Effector memory CD8-positive, alpha-beta T cell (primary cell): ENCODE results near the gene PDZD8.
A peak's percentile ranks its signal among the peaks of the same experiment; 100 is the strongest.

Source experiments
- ATAC-seq: fragments of 150-1000 bp; cut with Tn5 transposase; replicated peaks from 2 replicates; pipeline ENCODE4 v1.10.0; 2021; ENCODE audit warnings: mild to moderate bottlenecking, moderate library complexity
- DNase-seq, 3 experiments: peaks; one replicate each; pipeline ENCODE4 v3.0.0; 2021
- H3K27ac Mint-ChIP-seq, 2 donors: one replicate each; pipeline ENCODE4 v1.8.0; 2022; ENCODE audit warnings: mild to moderate bottlenecking in 2 of 2, mixed read lengths in 2 of 2, moderate library complexity in 2 of 2
- H3K27me3 Mint-ChIP-seq, 2 donors: one replicate each; pipeline ENCODE4 v1.8.0; 2022; ENCODE audit warnings: mixed read lengths in 2 of 2
- H3K36me3 Mint-ChIP-seq: one replicate; pipeline ENCODE4 v1.8.0; 2022; ENCODE audit warnings: mild to moderate bottlenecking, moderate library complexity, mixed read lengths; ENCODE audit not compliant: insufficient read depth
- H3K4me1 Mint-ChIP-seq, 2 donors: one replicate each; pipeline ENCODE4 v1.8.0; 2022; ENCODE audit warnings: low read depth in 2 of 2, mixed read lengths in 2 of 2
- H3K4me3 Mint-ChIP-seq, 2 donors: one replicate each; pipeline ENCODE4 v1.8.0; 2022; ENCODE audit warnings: mild to moderate bottlenecking in 2 of 2, mixed read lengths in 2 of 2, moderate library complexity in 2 of 2
- H3K9me3 Mint-ChIP-seq, 2 donors: one replicate each; pipeline ENCODE4 v1.8.0; 2022; ENCODE audit warnings: mixed read lengths in 2 of 2

The PDZD8 gene

DNA sequence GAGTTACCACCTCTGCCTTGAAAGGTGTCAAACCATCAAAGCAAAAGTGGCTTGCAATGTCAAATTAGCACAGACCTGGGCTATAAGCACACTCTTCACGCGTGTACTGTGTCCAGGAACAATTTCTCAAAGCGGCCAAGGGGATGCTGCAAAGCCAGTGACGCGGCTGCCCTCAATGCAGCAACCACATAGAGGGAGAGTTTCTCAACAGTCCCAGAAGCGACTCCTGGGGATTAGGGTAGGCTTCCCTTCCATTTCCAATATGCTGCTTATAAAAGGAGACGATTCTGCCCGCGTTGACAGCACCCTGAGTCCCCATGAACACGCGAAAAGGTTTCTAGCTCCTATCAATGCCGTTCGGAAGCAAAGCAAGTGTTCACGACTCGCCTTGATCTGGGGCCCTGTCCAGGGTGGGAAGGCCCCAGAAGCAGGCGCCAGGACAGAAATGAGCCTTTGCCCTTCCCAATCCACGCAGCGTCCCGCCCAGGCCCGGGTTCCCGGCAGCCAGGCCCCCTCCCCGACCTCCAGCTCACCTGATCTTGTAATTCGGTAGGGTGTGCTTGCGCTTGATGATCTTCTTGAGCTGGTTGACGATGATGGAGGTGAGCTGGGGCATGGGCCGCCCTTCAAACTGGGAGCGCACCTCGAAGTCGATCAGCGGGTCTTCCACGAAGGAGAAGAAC, 1.3 kb downstream of the PDZD8 start:
- H3K27ac Mint-ChIP-seq, result peak overlapping the region; percentile 95 to 96
- no peaks in the 10 kb centered on the region for H3K9me3 Mint-ChIP-seq
- H3K4me1 Mint-ChIP-seq, result peaks cover 36 to 42% of the 10 kb centered on the region in 2 donors
- H3K4me3 Mint-ChIP-seq, result peak overlapping the region; percentile 91 to 93
- DNase-seq (peak in 2 of 3 experiments; percentile 52 to 62), ATAC-seq (peak; percentile 77)
- H3K27me3 Mint-ChIP-seq, result peaks cover 0 to 12% of the 10 kb centered on the region in 2 donors
- peaks cover 31% of the 10 kb centered on the region for H3K36me3 Mint-ChIP-seq

DNA sequence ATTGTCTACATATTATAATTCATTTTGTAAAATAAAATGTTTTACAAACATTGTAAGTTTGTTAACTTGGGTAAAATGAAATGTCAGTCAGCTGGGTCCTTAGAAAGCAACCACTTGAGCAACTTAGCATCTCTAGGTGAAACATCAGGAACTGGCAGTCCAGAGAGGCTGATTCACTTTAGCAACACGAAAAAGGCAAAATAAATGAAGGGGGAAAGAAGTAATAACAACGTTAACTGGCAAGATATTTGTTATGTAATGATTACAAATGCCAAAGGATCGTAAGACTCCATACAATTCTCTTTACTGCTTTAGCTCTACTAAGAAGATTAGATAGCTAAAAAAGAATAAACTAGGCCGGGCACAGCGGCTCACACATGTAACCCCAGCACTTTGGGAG, 5.0 kb downstream of the PDZD8 start:
- Mint-ChIP-seq H3K27ac (no peak overlapping the region), H3K9me3 (no peaks in the 10 kb centered on the region), H3K27me3 (no peaks in the 10 kb centered on the region), H3K36me3 (peaks cover 31% of the 10 kb centered on the region), H3K4me3 (peak overlapping the region in 1 of 2 donors; percentile 16), H3K4me1 (peaks cover 46 to 70% of the 10 kb centered on the region in 2 donors)
- DNase-seq (no peak), ATAC-seq (no peak)

DNA sequence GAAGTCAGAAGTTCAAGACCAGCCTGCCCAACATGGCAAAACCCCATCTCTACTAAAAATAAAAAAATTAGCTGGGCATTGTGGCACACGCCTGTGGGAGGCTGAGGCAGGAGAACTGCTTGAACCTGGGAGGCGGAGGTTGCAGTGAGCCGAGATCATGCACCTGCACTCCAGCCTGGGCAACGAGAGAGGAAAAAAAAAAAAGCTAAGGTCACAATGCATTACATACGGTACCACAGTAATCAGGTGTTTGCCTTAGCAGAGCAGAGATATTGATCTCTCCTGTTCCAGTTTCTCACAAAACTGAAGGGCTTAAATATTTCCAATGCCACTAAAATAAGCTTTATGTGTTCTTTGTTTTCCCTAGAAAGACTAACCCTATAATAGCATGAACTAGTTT, 7.5 kb downstream of the PDZD8 start:
- H3K4me3 Mint-ChIP-seq, result no peak overlapping the region
- peaks cover 10% of the 10 kb centered on the region for H3K36me3 Mint-ChIP-seq
- DNase-seq (no peak), ATAC-seq (no peak)
- no peaks in the 10 kb centered on the region for H3K9me3 Mint-ChIP-seq
- peaks cover 50 to 74% of the 10 kb centered on the region in 2 donors for H3K4me1 Mint-ChIP-seq
- peak overlapping the region in 1 of 2 donors; percentile 26 for H3K27ac Mint-ChIP-seq
- no peaks in the 10 kb centered on the region for H3K27me3 Mint-ChIP-seq

DNA sequence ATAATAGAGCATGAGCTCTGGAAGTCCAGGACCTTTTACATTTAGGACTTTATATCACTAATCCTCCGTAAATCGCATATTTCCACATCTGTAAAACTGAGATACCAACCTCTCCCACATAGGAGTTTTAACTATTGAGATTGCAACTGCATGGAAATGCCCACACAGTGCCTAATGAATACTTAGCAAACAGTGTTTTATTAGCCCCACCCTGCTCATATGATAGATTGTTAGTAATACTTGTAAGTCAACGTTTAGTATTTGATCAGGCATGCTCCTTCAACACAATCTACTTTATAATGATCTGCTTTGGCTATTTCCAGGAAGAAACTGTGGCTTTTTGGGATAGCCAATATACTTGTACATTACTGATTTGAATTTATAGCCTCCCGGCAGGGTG, 8.5 kb downstream of the PDZD8 start:
- Mint-ChIP-seq H3K27ac (no peak overlapping the region), H3K4me1 (peaks cover 45 to 66% of the 10 kb centered on the region in 2 donors), H3K9me3 (no peaks in the 10 kb centered on the region), H3K4me3 (no peak overlapping the region), H3K36me3 (peaks cover 10% of the 10 kb centered on the region), H3K27me3 (no peaks in the 10 kb centered on the region)
- no peak for ATAC-seq
- no peak for DNase-seq

DNA sequence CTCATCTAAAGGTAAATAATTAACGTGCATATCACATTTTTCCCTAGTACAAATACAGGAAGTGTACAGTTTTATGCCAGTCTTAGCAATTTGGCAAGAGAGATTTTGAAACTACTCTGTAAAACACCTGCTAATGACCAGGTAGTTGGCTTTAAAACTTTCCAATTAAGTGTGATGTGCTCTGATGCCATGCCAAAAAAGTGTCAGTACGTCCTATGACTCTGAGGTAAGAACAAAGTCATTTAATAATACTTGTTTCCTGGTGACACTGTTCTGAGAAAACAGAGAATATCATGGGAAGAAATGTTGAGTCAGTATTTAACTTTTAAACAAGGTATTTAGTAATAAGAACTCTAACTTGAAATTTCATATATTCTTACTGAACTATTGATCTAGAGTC, 9.6 kb downstream of the PDZD8 start:
- Mint-ChIP-seq H3K27me3 (no peaks in the 10 kb centered on the region), H3K36me3 (peaks cover under 1% of the 10 kb centered on the region), H3K9me3 (no peaks in the 10 kb centered on the region), H3K4me3 (no peak overlapping the region), H3K27ac (no peak overlapping the region), H3K4me1 (peaks cover 42 to 62% of the 10 kb centered on the region in 2 donors)
- DNase-seq, result no peak
- ATAC-seq, result no peak

DNA sequence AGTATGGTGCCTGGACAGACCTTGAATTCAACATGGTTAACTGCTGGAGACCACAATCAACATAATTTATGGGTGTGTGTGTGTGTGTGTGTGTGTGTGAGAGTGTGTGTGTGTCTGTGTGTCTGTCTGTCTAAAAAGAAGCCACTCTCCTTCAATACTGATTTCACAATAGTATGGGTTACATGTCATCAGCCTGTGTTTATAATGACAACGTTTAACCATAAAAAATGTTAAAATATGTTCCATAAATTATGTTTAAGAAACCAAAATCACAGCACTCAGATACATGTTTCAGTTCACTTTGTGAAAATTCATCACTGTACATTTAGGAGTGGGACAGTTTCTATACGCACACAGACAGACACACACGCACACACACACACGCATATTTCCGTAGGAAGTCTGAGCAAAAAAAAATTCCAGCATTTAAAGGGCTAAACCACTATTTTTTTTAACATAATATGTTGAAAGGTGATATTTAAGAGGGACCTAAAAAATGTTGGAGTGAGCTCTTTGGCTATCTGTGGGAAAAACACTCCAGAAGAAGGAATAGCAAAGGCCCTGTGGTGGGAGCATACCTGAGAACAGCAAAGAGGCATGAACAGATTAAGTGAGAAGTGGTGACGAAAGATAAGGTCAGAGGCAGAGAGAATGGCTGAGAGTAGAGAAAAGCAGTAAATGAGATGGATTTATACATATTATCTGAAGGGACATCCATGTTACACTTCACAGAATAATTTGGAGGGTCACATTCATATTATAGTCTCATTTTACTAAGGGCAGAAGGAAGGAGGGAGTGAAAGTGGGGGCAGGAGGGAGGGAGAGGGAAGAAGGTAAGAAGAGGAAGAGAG, 10.9 kb downstream of the PDZD8 start:
- Mint-ChIP-seq H3K36me3 (no peaks in the 10 kb centered on the region), H3K4me1 (peaks cover 35 to 58% of the 10 kb centered on the region in 2 donors), H3K9me3 (no peaks in the 10 kb centered on the region), H3K27ac (peak overlapping the region in 1 of 2 donors; percentile 1), H3K4me3 (peak overlapping the region in 1 of 2 donors; percentile 13), H3K27me3 (no peaks in the 10 kb centered on the region)
- ATAC-seq (no peak), DNase-seq (no peak)

DNA sequence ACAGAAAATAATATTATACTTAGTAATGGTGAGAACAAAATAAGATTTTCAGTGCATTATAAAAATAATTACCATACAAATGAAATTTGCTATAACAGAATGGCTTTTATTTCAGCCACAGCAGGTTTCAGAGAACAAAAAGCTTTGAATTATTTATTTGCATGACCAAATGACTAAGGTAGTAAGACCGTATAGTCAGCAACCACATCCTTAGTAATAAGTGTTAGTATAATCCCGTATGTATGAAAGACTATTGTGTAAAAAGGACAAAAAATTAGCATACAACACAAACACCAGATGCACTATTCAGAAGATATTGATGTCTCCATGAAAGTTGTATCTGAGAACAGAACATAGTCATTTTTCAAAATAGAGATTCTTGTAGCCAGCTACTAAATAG, 12.2 kb downstream of the PDZD8 start:
- H3K9me3 Mint-ChIP-seq, result no peaks in the 10 kb centered on the region
- ATAC-seq (peak; percentile 56), DNase-seq (no peak)
- H3K36me3 Mint-ChIP-seq, result no peaks in the 10 kb centered on the region
- H3K4me1 Mint-ChIP-seq, result peaks cover 40 to 59% of the 10 kb centered on the region in 2 donors
- H3K27me3 Mint-ChIP-seq, result no peaks in the 10 kb centered on the region
- H3K27ac Mint-ChIP-seq, result no peak overlapping the region
- H3K4me3 Mint-ChIP-seq, result no peak overlapping the region

DNA sequence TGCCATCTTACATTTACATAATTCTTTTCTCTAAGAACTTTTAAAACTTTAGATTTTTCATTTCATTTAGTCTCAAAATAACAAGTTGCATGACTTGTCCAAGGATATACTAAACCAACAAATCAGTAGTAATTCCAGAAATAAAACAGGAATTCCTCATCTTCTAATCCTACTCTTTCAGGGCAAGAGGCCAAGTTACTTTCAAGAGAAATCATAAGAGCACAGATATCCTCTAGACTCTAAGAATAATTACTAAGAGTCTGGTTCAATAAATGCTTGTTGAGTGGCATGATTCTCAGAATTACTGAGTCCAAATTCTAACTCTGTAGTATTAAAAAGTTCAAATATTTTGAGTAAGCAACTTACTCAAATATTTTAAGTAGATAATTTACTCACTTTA, 12.9 kb downstream of the PDZD8 start:
- ATAC-seq (no peak), DNase-seq (no peak)
- no peak overlapping the region for H3K4me3 Mint-ChIP-seq
- peaks cover 34 to 51% of the 10 kb centered on the region in 2 donors for H3K4me1 Mint-ChIP-seq
- H3K27me3 Mint-ChIP-seq, result no peaks in the 10 kb centered on the region
- no peaks in the 10 kb centered on the region for H3K9me3 Mint-ChIP-seq
- H3K27ac Mint-ChIP-seq, result no peak overlapping the region
- H3K36me3 Mint-ChIP-seq, result no peaks in the 10 kb centered on the region

DNA sequence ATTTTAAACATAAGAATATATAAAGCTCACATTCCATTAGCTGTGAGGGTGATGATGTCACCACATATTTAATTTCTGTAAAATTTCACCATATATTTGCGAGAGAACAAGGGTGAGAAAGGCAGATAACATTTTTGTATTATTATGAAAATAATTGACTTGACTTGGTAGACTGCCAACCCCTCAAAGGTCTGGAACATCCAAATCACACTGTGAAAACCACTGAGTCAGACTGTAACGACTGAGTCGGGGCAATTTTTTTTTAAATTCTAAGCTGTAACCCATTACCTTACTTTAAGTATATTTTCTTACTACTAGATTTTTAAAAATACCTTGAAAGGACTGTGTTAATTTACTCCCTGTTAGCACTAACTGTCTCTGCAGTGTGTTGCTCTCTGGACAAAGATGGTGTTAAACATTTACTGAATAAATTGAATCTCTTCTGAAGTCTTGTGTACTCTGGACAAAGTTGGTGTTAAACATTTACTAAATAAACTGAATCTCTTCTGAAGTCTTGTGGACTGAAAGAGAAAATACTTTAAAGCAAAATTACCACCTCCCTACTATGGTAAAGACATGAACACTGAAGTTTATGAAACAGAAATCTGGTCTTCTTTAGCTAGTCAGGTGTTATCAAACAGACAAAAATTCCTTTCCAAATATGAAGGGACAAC, 14.1 kb downstream of the PDZD8 start:
- no peak overlapping the region for H3K4me3 Mint-ChIP-seq

DNA sequence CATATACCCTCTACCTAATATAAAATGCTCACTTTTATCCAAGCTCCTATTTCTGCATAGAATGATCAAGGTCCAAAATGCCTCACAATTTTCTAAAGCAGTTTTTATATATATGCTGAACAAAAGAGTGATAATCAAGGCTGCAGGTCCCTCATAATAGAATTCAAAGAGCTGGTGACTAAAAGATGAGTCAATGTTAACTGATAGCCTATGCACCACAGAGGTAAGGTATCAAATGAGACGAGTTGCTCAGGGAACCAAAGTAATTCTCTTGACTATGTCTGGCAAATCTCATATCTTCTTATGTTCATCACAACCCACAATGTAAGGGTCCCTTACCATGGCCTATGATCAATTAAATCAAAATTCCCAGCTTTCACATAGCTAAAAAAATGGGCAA, 15.2 kb downstream of the PDZD8 start:
- no peaks in the 10 kb centered on the region for H3K27me3 Mint-ChIP-seq
- ATAC-seq, result no peak
- H3K4me3 Mint-ChIP-seq, result no peak overlapping the region
- H3K4me1 Mint-ChIP-seq, result peaks cover 29 to 42% of the 10 kb centered on the region in 2 donors
- no peak for DNase-seq
- H3K9me3 Mint-ChIP-seq, result no peaks in the 10 kb centered on the region
- no peaks in the 10 kb centered on the region for H3K36me3 Mint-ChIP-seq
- no peak overlapping the region for H3K27ac Mint-ChIP-seq

More for the DNA sequence above, 14.1 kb downstream of the PDZD8 start:
- ATAC-seq (no peak), DNase-seq (no peak)
- Mint-ChIP-seq H3K27me3 (no peaks in the 10 kb centered on the region), H3K9me3 (no peaks in the 10 kb centered on the region), H3K4me1 (peaks cover 28 to 43% of the 10 kb centered on the region in 2 donors), H3K27ac (no peak overlapping the region), H3K36me3 (no peaks in the 10 kb centered on the region)

DNA sequence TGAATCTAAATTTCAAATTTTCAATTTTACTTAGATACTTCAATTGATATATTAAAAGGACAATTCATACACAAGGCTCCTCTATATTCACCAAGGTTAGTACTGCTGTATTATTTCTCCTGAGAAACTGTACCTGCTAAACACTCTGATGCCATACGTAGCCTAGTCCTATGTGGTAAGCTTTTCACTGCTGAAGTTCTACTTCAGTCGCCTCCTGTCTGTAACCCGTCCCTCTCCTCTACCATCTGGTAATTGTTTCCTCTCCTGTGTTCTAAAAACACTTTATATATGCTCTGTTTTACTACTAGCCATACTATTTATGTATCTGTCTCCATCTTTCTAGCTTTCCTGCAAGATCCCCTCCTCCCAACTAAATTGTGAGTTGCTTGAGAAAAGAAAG, 20.2 kb downstream of the PDZD8 start:
- Mint-ChIP-seq H3K4me1 (peaks cover 34 to 52% of the 10 kb centered on the region in 2 donors), H3K4me3 (no peak overlapping the region), H3K36me3 (peaks cover 3% of the 10 kb centered on the region), H3K27me3 (no peaks in the 10 kb centered on the region), H3K27ac (no peak overlapping the region), H3K9me3 (no peaks in the 10 kb centered on the region)
- DNase-seq, result no peak
- no peak for ATAC-seq

DNA sequence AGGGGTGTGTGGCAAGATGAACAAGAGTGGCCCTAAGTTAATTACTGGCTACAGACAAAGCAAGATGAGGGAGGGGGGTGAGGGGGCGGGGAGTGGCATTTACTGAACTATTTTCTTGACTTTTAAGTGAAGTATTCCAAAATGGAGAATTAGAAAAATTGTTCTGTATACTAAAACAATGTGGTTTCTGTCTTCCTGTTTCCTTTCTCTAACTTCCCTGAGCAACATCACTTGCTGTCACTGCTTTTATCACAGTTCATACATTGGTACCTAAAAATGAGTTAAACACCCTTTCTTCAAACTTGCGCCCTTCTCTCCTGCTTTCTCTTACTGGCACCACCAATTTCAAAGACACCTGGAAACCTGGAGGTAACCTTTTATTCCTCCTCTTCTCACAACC, 21.6 kb downstream of the PDZD8 start:
- peaks cover 3% of the 10 kb centered on the region for H3K36me3 Mint-ChIP-seq
- ATAC-seq, result no peak
- H3K9me3 Mint-ChIP-seq, result no peaks in the 10 kb centered on the region
- no peaks in the 10 kb centered on the region for H3K27me3 Mint-ChIP-seq
- H3K4me1 Mint-ChIP-seq, result peaks cover 37 to 55% of the 10 kb centered on the region in 2 donors
- no peak for DNase-seq
- H3K27ac Mint-ChIP-seq, result peak overlapping the region; percentile 3 to 14
- H3K4me3 Mint-ChIP-seq, result peak overlapping the region in 1 of 2 donors; percentile 7

DNA sequence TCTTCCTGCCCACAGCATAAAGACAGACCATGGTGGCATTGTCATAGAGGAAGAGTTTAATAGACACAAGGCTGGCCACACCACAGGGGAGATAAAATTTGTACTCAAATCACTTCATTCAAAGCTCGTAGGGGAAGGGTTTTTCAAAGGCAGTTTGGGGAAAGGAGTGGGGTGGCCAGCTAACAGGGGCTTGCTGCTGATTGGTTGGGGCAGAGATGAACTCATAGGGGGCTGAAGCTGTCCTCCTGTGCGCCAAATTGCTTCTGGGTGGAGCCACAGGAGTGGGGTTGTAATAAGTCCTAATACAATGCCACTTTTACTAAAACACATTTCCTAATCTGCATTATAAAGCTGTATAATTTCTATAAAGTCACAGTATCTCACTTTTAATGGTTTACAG, 22.5 kb downstream of the PDZD8 start:
- no peak for ATAC-seq
- peaks cover 37 to 57% of the 10 kb centered on the region in 2 donors for H3K4me1 Mint-ChIP-seq
- no peaks in the 10 kb centered on the region for H3K9me3 Mint-ChIP-seq
- H3K27ac Mint-ChIP-seq, result no peak overlapping the region
- H3K36me3 Mint-ChIP-seq, result peaks cover 3% of the 10 kb centered on the region
- DNase-seq, result no peak
- no peaks in the 10 kb centered on the region for H3K27me3 Mint-ChIP-seq
- H3K4me3 Mint-ChIP-seq, result no peak overlapping the region
